SU-DHL-6 (cell line): Measurements from ENCODE around the gene EFNB1.

Experiments used
- H2AFZ ChIP-seq: fragments of 200-600 bp; sonication (generic); 2 replicates; pipeline ENCODE4 v1.6.1; 2014; ENCODE audit warnings: low read depth, mild to moderate bottlenecking, moderate library complexity, mixed read lengths, antibody characterized with exemption, low read length; ENCODE audit not compliant: severe bottlenecking
- H3F3A ChIP-seq: fragments of 200-600 bp; shearing (Covaris generic); 2 replicates; pipeline ENCODE4 v1.6.0; 2016; ENCODE audit warnings: antibody characterized with exemption, mild to moderate bottlenecking; ENCODE audit not compliant: insufficient read depth
- H3K27ac ChIP-seq: fragments of 200-600 bp; sonication (generic); 2 replicates; pipeline ENCODE4 v1.5.1; 2016; ENCODE audit warnings: low read depth, mild to moderate bottlenecking, low read length, moderate library complexity, mixed read lengths
- H3K27me3 ChIP-seq: fragments of 200-600 bp; sonication (generic), shearing (Covaris generic); 2 replicates; pipeline ENCODE4 v1.6.0; 2014; ENCODE audit warnings: mild to moderate bottlenecking, low read length
- H3K36me3 ChIP-seq: fragments of 200-600 bp; sonication (generic); 2 replicates; pipeline ENCODE4 v1.6.1; 2014; ENCODE audit warnings: mild to moderate bottlenecking, low read length, mixed read lengths
- H3K4me2 ChIP-seq: fragments of 300-600, 200-600 bp; shearing (Covaris generic), sonication (generic); 2 replicates; pipeline ENCODE4 v1.6.0; 2014; ENCODE audit warnings: low read length, low read depth, mild to moderate bottlenecking; ENCODE audit not compliant: poor library complexity, severe bottlenecking
- H3K4me3 ChIP-seq: fragments of 200-600 bp; sonication (generic); 2 replicates; pipeline ENCODE4 v1.5.1; 2014; ENCODE audit warnings: antibody characterized with exemption, low read length, mild to moderate bottlenecking, mixed read lengths; ENCODE audit not compliant: insufficient read depth, poor library complexity, severe bottlenecking
- H3K79me2 ChIP-seq: fragments of 200-600 bp; sonication (generic); 2 replicates; pipeline ENCODE4 v1.6.1; 2014; ENCODE audit warnings: mild to moderate bottlenecking, low read length, moderate library complexity; ENCODE audit not compliant: insufficient read depth
- H3K9ac ChIP-seq: fragments of 200-600 bp; sonication (generic); 2 replicates; pipeline ENCODE4 v1.7.0; 2014; ENCODE audit warnings: mild to moderate bottlenecking, low read length
- H3K9me2 ChIP-seq: fragments of 200-600 bp; sonication (generic); replicated peaks from 2 replicates; pipeline ENCODE4 v1.6.1; 2014; ENCODE audit warnings: low read length; ENCODE audit not compliant: insufficient read depth
- H3K9me3 ChIP-seq: fragments of 200-600 bp; sonication (generic); 2 replicates; pipeline ENCODE4 v1.6.1; 2014; ENCODE audit warnings: low read length, mixed read lengths; ENCODE audit not compliant: insufficient read depth
- H4K20me1 ChIP-seq: fragments of 200-600 bp; sonication (generic); 2 replicates; pipeline ENCODE4 v1.6.1; 2014; ENCODE audit warnings: low read depth, mild to moderate bottlenecking, antibody characterized with exemption, low read length, moderate library complexity, mixed read lengths
- CTCF ChIP-seq: fragments of 200-600 bp; sonication (generic); IDR thresholded peaks from one replicate; pipeline ENCODE4 v1.5.1; 2017; ENCODE audit warnings: antibody characterized with exemption, mild to moderate bottlenecking, low read length, moderate library complexity; ENCODE audit not compliant: insufficient read depth, poor library complexity, severe bottlenecking
- EZH2phosphoT487 ChIP-seq: fragments of 200-600 bp; sonication (generic), shearing (Covaris generic); conservative IDR thresholded peaks from 2 replicates; pipeline ENCODE4 v1.6.1; 2018; ENCODE audit warnings: mild to moderate bottlenecking, antibody characterized with exemption, low read length, moderate library complexity, mixed read lengths

The EFNB1 gene

GRCh38 chrX:68865926-68866325 is 37.1 kb downstream of the EFNB1 start:
- H3K27me3 ChIP-seq = no peaks in the 10 kb centered on the region
- no peak overlapping the region for H3K9ac ChIP-seq
- no peaks in the 10 kb centered on the region for H3K9me3 ChIP-seq
- no peaks in the 10 kb centered on the region for H3F3A ChIP-seq
- TF ChIP-seq CTCF (no peak), EZH2phosphoT487 (no peak)
- no peaks in the 10 kb centered on the region for H3K36me3 ChIP-seq
- H3K4me3 ChIP-seq = no peak overlapping the region
- H3K79me2 ChIP-seq = no peaks in the 10 kb centered on the region
- no peak overlapping the region for H3K27ac ChIP-seq
- H2AFZ ChIP-seq = no peak overlapping the region
- H3K9me2 ChIP-seq = no peaks in the 10 kb centered on the region
- no peak overlapping the region for H3K4me2 ChIP-seq
- no peaks in the 10 kb centered on the region for H4K20me1 ChIP-seq

GRCh38 chrX:68867458-68868112 is 38.8 kb downstream of the EFNB1 start:
- Histone ChIP-seq H3K79me2 (no peaks in the 10 kb centered on the region), H3K27me3 (no peaks in the 10 kb centered on the region), H3K4me3 (no peak overlapping the region), H3K36me3 (no peaks in the 10 kb centered on the region), H3F3A (no peaks in the 10 kb centered on the region), H3K9me3 (no peaks in the 10 kb centered on the region), H3K4me2 (no peak overlapping the region), H4K20me1 (no peaks in the 10 kb centered on the region), H3K27ac (no peak overlapping the region), H2AFZ (no peak overlapping the region), H3K9me2 (no peaks in the 10 kb centered on the region), H3K9ac (no peak overlapping the region)
- TF ChIP-seq CTCF (no peak), EZH2phosphoT487 (no peak)

GRCh38 chrX:68868316-68868715 is 39.5 kb downstream of the EFNB1 start:
- H3K27ac ChIP-seq = no peak overlapping the region
- H3K79me2 ChIP-seq = no peaks in the 10 kb centered on the region
- no peaks in the 10 kb centered on the region for H3K36me3 ChIP-seq
- no peak overlapping the region for H3K9ac ChIP-seq
- H3K27me3 ChIP-seq = no peaks in the 10 kb centered on the region
- H3F3A ChIP-seq = no peaks in the 10 kb centered on the region
- no peak overlapping the region for H2AFZ ChIP-seq
- H3K4me2 ChIP-seq = no peak overlapping the region
- no peaks in the 10 kb centered on the region for H4K20me1 ChIP-seq
- H3K9me2 ChIP-seq = no peaks in the 10 kb centered on the region
- no peak overlapping the region for H3K4me3 ChIP-seq
- H3K9me3 ChIP-seq = no peaks in the 10 kb centered on the region
- TF ChIP-seq CTCF = no peak
- TF ChIP-seq EZH2phosphoT487 = no peak
